Gastroesophageal sphincter (tissue), 4 donors: ENCODE data around the gene MEA1. TPM values are rescaled to one million over a fixed set of nuclear protein-coding genes. Genes with fewer than 3 reads are reported as not detected.

Source experiments
- ATAC-seq: fragments of 150-250 bp; one replicate; pipeline ENCODE4 v1.9.1; 2016; ENCODE audit warnings: mild to moderate bottlenecking, moderate library complexity
- H3K27ac ChIP-seq, 4 donors: fragments of 200-600 bp; sonication (generic) in 3 of 4; 1 replicate in 3 of 4; 2 replicates in 1 of 4; pipeline ENCODE4 v1.5.1; 2016 to 2019
- H3K27me3 ChIP-seq: fragments of 200-600 bp; sonication (generic); one replicate; pipeline ENCODE4 v1.5.1; 2019
- H3K36me3 ChIP-seq, 2 donors: fragments of 200-600 bp; sonication (generic); one replicate each; pipeline ENCODE4 v1.5.1; 2019; ENCODE audit warnings: control low read depth in 1 of 2
- H3K4me1 ChIP-seq, 3 donors: fragments of 200-600 bp; sonication (generic); 1 replicate in 2 of 3; 2 replicates in 1 of 3; pipeline ENCODE4 v1.5.1; 2016 to 2019; ENCODE audit warnings: control low read depth in 2 of 3
- H3K4me3 ChIP-seq, 2 donors: fragments of 200-600 bp; sonication (generic); one replicate each; pipeline ENCODE4 v1.5.1; 2019; ENCODE audit warnings: mild to moderate bottlenecking in 1 of 2, moderate library complexity in 1 of 2
- H3K9me3 ChIP-seq, 3 donors: fragments of 200-600 bp; sonication (generic); one replicate each; pipeline ENCODE4 v1.5.1; 2017 to 2019; ENCODE audit warnings: control low read depth in 2 of 3
- CTCF ChIP-seq, 4 experiments: fragments of 200-600 bp in 2 of 4; fragments of 450-650 bp in 2 of 4; sonication (generic) in 1 of 4; IDR thresholded peaks; one replicate each; pipeline ENCODE4 v1.5.1; 2017 to 2019; ENCODE audit warnings: antibody characterized with exemption in 4 of 4, mild to moderate bottlenecking in 2 of 4, moderate library complexity in 2 of 4
- EP300 ChIP-seq: sonication (generic); formaldehyde crosslinking; IDR thresholded peaks from one replicate; pipeline ENCODE4 v1.6.1; 2017; ENCODE audit warnings: antibody characterized with exemption, mild to moderate bottlenecking
- POLR2A ChIP-seq, 2 donors: fragments of 450-650 bp; IDR thresholded peaks; one replicate each; pipeline ENCODE4 v1.6.1; 2017; ENCODE audit warnings: antibody characterized with exemption in 2 of 2, mild to moderate bottlenecking in 2 of 2, moderate library complexity in 1 of 2
- POLR2AphosphoS5 ChIP-seq: sonication (generic); formaldehyde crosslinking; IDR thresholded peaks from one replicate; pipeline ENCODE4 v1.6.1; 2017; ENCODE audit warnings: antibody characterized with exemption
- WGBS, 2 donors: methylation state at CpG; one replicate each; pipeline ENCODE4 v1.1.5; 2018; ENCODE audit warnings: low coverage in 1 of 2; 5-methylcytosine and 5-hydroxymethylcytosine counted together
- total RNA-seq, 4 donors: library from RNA; depleted of rRNA; stranded (reverse); fragments of >200 nt; gene quantifications; one replicate each; pipeline ENCODE4 v1.1.0, GENCODE V29; 2016

MEA1 gene
- total RNA-seq, 4 donors from 2014 or later, result 56.0 to 62.1 (median 58.3) TPM

GRCh38 chr6:42996513-42996912 lies 17.2 kb downstream of the MEA1 start:
- H3K4me1 ChIP-seq, result no peaks in the 10 kb centered on the region
- H3K27ac ChIP-seq, result no peak overlapping the region
- H3K36me3 ChIP-seq, result peaks cover 0 to 36% of the 10 kb centered on the region in 2 donors
- no peak for ATAC-seq
- H3K27me3 ChIP-seq, result no peaks in the 10 kb centered on the region
- no peak overlapping the region for H3K4me3 ChIP-seq
- H3K9me3 ChIP-seq, result no peaks in the 10 kb centered on the region
- TF ChIP-seq EP300, result no peak
- TF ChIP-seq POLR2AphosphoS5, result no peak
- no peak for TF ChIP-seq POLR2A (IDR thresholded peaks at IDR 0.05)
- no peak for TF ChIP-seq CTCF (IDR thresholded peaks at IDR 0.05)

GRCh38 chr6:42993445-42993844 lies 20.3 kb downstream of the MEA1 start:
- Histone ChIP-seq H3K36me3 (peaks cover 0 to 60% of the 10 kb centered on the region in 2 donors), H3K4me3 (no peak overlapping the region), H3K27ac (no peak overlapping the region), H3K27me3 (no peaks in the 10 kb centered on the region), H3K9me3 (no peaks in the 10 kb centered on the region), H3K4me1 (peaks cover 0 to 7% (median 4%) of the 10 kb centered on the region in 3 donors)
- ATAC-seq, result no peak
- TF ChIP-seq EP300 (no peak), CTCF (IDR thresholded peaks at IDR 0.05) (no peak), POLR2A (IDR thresholded peaks at IDR 0.05) (no peak), POLR2AphosphoS5 (no peak)
- 92 to 100% methylated on average over 2 of the region's 2 CpGs for WGBS, 2 donors

- TF ChIP-seq CTCF (IDR thresholded peaks at IDR 0.05) (no peak), EP300 (no peak), POLR2A (IDR thresholded peaks at IDR 0.05) (no peak), POLR2AphosphoS5 (no peak)
- no peak overlapping the region for H3K27ac ChIP-seq
- ATAC-seq, result no peak
Measured at GRCh38 chr6:42989923-42990322, 23.8 kb downstream of the MEA1 start.

GRCh38 chr6:42988486-42989020 lies 25.2 kb downstream of the MEA1 start:
- Histone ChIP-seq H3K4me1 (peaks cover 0 to 48% (median 38%) of the 10 kb centered on the region in 3 donors), H3K36me3 (peaks cover 0 to 44% of the 10 kb centered on the region in 2 donors), H3K27me3 (no peaks in the 10 kb centered on the region), H3K9me3 (no peaks in the 10 kb centered on the region), H3K27ac (no peak overlapping the region), H3K4me3 (no peak overlapping the region)
- 38% methylated on average over 1 of the region's 1 CpG; no CpG with 5 or more reads in 1 of the 2 donors for WGBS, 2 donors
- ATAC-seq, result no peak
- TF ChIP-seq EP300, result no peak
- TF ChIP-seq CTCF (IDR thresholded peaks at IDR 0.05), result no peak
- TF ChIP-seq POLR2A (IDR thresholded peaks at IDR 0.05), result no peak
- no peak for TF ChIP-seq POLR2AphosphoS5

More at GRCh38 chr6:42989923-42990322, 23.8 kb downstream of the MEA1 start:
- Histone ChIP-seq H3K4me3 (no peak overlapping the region), H3K36me3 (peaks cover 0 to 53% of the 10 kb centered on the region in 2 donors), H3K9me3 (no peaks in the 10 kb centered on the region), H3K27me3 (no peaks in the 10 kb centered on the region), H3K4me1 (peaks cover 0 to 43% (median 35%) of the 10 kb centered on the region in 3 donors)
- 78 to 96% methylated on average over 3 to 5 of the region's 5 CpGs for WGBS, 2 donors
